Thymus (tissue), 11 donors: ENCODE results near the gene GTF3C5. TPM values are rescaled to one million over a fixed set of nuclear protein-coding genes. Genes with fewer than 3 reads are reported as not detected.
"Not testable (repeated sequence)": the region's sequence is repeated elsewhere in the genome, so short reads cannot be mapped to it uniquely, and the experiment has no call there.

Experiments used
- DNase-seq, 9 donors: peaks; one replicate each; pipeline ENCODE4 v3.0.0-alpha.2; 2013; ENCODE audit warnings: low spot score in 9 of 9, low read depth in 6 of 9, missing footprints in 1 of 9
- H3K27ac ChIP-seq, 2 donors: one replicate each; pipeline ENCODE4 v1.5.1; 2013; ENCODE audit warnings: control low read depth in 1 of 2, low read depth in 1 of 2, low read length in 1 of 2, mild to moderate bottlenecking in 1 of 2, moderate library complexity in 1 of 2
- H3K27me3 ChIP-seq, 2 donors: one replicate each; pipeline ENCODE4 v1.5.1; 2013; ENCODE audit warnings: low read length in 1 of 2; ENCODE audit not compliant: control insufficient read depth in 2 of 2, insufficient read depth in 1 of 2
- H3K36me3 ChIP-seq, 2 donors: one replicate each; pipeline ENCODE4 v1.5.1; 2013; ENCODE audit warnings: low read length in 1 of 2, mild to moderate bottlenecking in 1 of 2, moderate library complexity in 1 of 2; ENCODE audit not compliant: control insufficient read depth in 2 of 2, insufficient read depth in 2 of 2
- H3K4me1 ChIP-seq, 2 donors: one replicate each; pipeline ENCODE4 v1.5.1; 2013; ENCODE audit warnings: low read length in 2 of 2; ENCODE audit not compliant: control insufficient read depth in 2 of 2, insufficient read depth in 2 of 2
- H3K4me3 ChIP-seq, 2 donors: one replicate each; pipeline ENCODE4 v1.5.1; 2013; ENCODE audit warnings: low read length in 2 of 2, control low read depth in 1 of 2, mild to moderate bottlenecking in 1 of 2
- H3K9me3 ChIP-seq, 2 donors: one replicate each; pipeline ENCODE4 v1.5.1; 2013; ENCODE audit warnings: low read length in 1 of 2, mild to moderate bottlenecking in 1 of 2; ENCODE audit not compliant: control insufficient read depth in 2 of 2, insufficient read depth in 1 of 2
- WGBS: extraction: QIAGEN DNeasy Blood & Tissue Kit; methylation state at CpG from one replicate; pipeline ENCODE4 v1.1.7; 2013; 5-methylcytosine and 5-hydroxymethylcytosine counted together
- polyA plus RNA-seq: library from polyadenylated mRNA; stranded (reverse); fragments of 200-250 nt; gene quantifications from one replicate; pipeline ENCODE4 v1.2.3, GENCODE V29; 2013
- total RNA-seq: library from RNA; stranded (reverse); fragments of 120-200 nt; gene quantifications from one replicate; pipeline ENCODE4 v1.2.4, GENCODE V29; 2013
- donor health status: healthy.

The GTF3C5 gene
- total and polyA plus RNA-seq, 2 donors, result 64.0 to 85.7 TPM

DNA sequence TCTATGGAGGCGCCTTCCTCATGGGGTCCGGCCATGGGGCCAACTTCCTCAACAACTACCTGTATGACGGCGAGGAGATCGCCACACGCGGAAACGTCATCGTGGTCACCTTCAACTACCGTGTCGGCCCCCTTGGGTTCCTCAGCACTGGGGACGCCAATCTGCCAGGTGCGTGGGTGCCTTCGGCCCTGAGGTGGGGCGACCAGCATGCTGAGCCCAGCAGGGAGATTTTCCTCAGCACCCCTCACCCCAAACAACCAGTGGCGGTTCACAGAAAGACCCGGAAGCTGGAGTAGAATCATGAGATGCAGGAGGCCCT, 34.2 kb downstream of the GTF3C5 start:
- WGBS, result 95% methylated on average over 17 of the region's 17 CpGs
- Histone ChIP-seq H3K36me3 (no peaks in the 10 kb centered on the region), H3K27me3 (no peaks in the 10 kb centered on the region), H3K4me3 (no peak overlapping the region), H3K9me3 (no peaks in the 10 kb centered on the region), H3K27ac (no peak overlapping the region), H3K4me1 (peaks cover 3 to 15% of the 10 kb centered on the region in 2 donors)
- DNase-seq, result no peak

GRCh38 chr9:133066181-133066983, 35.6 kb downstream of the GTF3C5 start:
- H3K4me1 ChIP-seq, result peaks cover 0 to 3% of the 10 kb centered on the region in 2 donors
- peaks cover 0 to 2% of the 10 kb centered on the region in 2 donors for H3K36me3 ChIP-seq
- H3K4me3 ChIP-seq, result no peak overlapping the region
- no peaks in the 10 kb centered on the region for H3K9me3 ChIP-seq
- no peak for DNase-seq
- H3K27ac ChIP-seq, result no peak overlapping the region
- no peaks in the 10 kb centered on the region for H3K27me3 ChIP-seq
- WGBS, result 98% methylated on average over 25 of the region's 25 CpGs

DNA sequence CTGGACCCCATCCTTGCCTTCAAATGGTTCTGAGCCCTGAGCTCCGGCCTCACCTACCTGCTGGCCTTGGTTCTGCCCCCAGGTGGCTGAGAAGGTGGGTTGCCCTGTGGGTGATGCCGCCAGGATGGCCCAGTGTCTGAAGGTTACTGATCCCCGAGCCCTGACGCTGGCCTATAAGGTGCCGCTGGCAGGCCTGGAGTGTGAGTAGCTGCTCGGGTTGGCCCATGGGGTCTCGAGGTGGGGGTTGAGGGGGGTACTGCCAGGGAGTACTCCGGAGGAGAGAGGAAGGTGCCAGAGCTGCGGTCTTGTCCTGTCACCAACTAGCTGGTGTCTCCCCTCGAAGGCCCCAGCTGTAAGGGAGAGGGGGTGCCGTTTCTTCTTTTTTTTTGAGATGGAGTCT, 36.2 kb downstream of the GTF3C5 start:
- WGBS, result 97% methylated on average over 11 of the region's 11 CpGs
- no peaks in the 10 kb centered on the region for H3K4me1 ChIP-seq
- H3K27ac ChIP-seq, result no peak overlapping the region
- DNase-seq, result no peak
- H3K4me3 ChIP-seq, result no peak overlapping the region
- no peaks in the 10 kb centered on the region for H3K27me3 ChIP-seq
- H3K36me3 ChIP-seq, result peaks cover 0 to 2% of the 10 kb centered on the region in 2 donors
- H3K9me3 ChIP-seq, result no peaks in the 10 kb centered on the region

- Histone ChIP-seq H3K27me3 (no peaks in the 10 kb centered on the region), H3K9me3 (no peaks in the 10 kb centered on the region), H3K4me1 (no peaks in the 10 kb centered on the region), H3K4me3 (no peak overlapping the region), H3K36me3 (peaks cover 0 to 2% of the 10 kb centered on the region in 2 donors), H3K27ac (no peak overlapping the region)
- 96% methylated on average over 11 of the region's 11 CpGs for WGBS
- no peak for DNase-seq
These were observed 37.0 kb downstream of the GTF3C5 start for GRCh38 chr9:133067813-133068212.

GRCh38 chr9:133068431-133068830, 37.6 kb downstream of the GTF3C5 start:
- 100% methylated on average over 2 of the region's 15 CpGs for WGBS
- H3K36me3 ChIP-seq, H3K4me1 ChIP-seq, H3K27ac ChIP-seq, H3K9me3 ChIP-seq, DNase-seq, H3K27me3 ChIP-seq, H3K4me3 ChIP-seq: not testable (repeated sequence)

GRCh38 chr9:133070500-133070961, 39.7 kb downstream of the GTF3C5 start:
- not testable (repeated sequence) for H3K27me3 ChIP-seq, H3K27ac ChIP-seq, H3K4me1 ChIP-seq, H3K9me3 ChIP-seq, DNase-seq, H3K36me3 ChIP-seq, H3K4me3 ChIP-seq
- 98% methylated on average over 17 of the region's 17 CpGs for WGBS

DNA sequence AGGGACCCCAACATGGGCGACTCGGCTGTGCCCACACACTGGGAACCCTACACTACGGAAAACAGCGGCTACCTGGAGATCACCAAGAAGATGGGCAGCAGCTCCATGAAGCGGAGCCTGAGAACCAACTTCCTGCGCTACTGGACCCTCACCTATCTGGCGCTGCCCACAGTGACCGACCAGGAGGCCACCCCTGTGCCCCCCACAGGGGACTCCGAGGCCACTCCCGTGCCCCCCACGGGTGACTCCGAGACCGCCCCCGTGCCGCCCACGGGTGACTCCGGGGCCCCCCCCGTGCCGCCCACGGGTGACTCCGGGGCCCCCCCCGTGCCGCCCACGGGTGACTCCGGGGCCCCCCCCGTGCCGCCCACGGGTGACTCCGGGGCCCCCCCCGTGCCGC, 40.2 kb downstream of the GTF3C5 start:
- H3K27ac ChIP-seq, H3K4me1 ChIP-seq, H3K36me3 ChIP-seq, H3K4me3 ChIP-seq, H3K9me3 ChIP-seq, H3K27me3 ChIP-seq, DNase-seq: not testable (repeated sequence)
- 97% methylated on average over 22 of the region's 31 CpGs for WGBS

GRCh38 chr9:133071484-133072150, 40.8 kb downstream of the GTF3C5 start:
- H3K27ac ChIP-seq, result no peak overlapping the region
- peaks cover 0 to 2% of the 10 kb centered on the region in 2 donors for H3K36me3 ChIP-seq
- no peak for DNase-seq
- H3K9me3 ChIP-seq, result no peaks in the 10 kb centered on the region
- WGBS, result 95% methylated on average over 33 of the region's 33 CpGs
- no peak overlapping the region for H3K4me3 ChIP-seq
- H3K27me3 ChIP-seq, result no peaks in the 10 kb centered on the region
- no peaks in the 10 kb centered on the region for H3K4me1 ChIP-seq

DNA sequence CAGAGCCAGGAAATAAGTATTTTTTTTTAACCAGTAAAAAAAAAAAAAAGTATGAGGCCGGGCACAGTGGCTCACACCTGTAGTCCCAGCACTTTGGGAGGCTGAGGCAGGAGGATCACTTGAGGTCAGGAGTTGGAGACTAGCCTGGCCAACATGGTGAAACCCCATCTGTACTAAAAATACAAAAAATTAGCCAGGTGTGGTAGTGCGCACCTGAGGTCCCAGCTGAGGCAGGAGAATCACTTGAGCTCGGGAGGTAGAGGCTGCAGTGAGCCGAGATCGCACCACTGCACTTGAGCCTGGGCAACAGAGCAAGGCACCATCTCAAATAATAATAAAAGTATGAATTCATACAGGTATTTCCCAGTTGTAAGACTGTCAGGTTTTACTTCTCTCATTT, 41.4 kb downstream of the GTF3C5 start:
- H3K36me3 ChIP-seq, H3K4me3 ChIP-seq, H3K27ac ChIP-seq, H3K27me3 ChIP-seq, H3K4me1 ChIP-seq, DNase-seq, H3K9me3 ChIP-seq: not testable (repeated sequence)
- WGBS, result 98% methylated on average over 5 of the region's 5 CpGs
